Gastroesophageal sphincter (tissue), 3 donors: ENCODE results near the gene SYTL3.

ENCODE experiments used
- POLR2A ChIP-seq, 2 donors: fragments of 450-650 bp; IDR thresholded peaks; one replicate each; pipeline ENCODE4 v1.6.1; 2017; ENCODE audit warnings: antibody characterized with exemption in 2 of 2, mild to moderate bottlenecking in 2 of 2, moderate library complexity in 1 of 2
- TF ChIP-seq, protein P1 (sequence below), 4 experiments: fragments of 200-600 bp in 2 of 4; fragments of 450-650 bp in 2 of 4; sonication (generic) in 1 of 4; IDR thresholded peaks; one replicate each; pipeline ENCODE4 v1.5.1; 2017 to 2019; ENCODE audit warnings: antibody characterized with exemption in 4 of 4, mild to moderate bottlenecking in 2 of 4, moderate library complexity in 2 of 4

DNA sequence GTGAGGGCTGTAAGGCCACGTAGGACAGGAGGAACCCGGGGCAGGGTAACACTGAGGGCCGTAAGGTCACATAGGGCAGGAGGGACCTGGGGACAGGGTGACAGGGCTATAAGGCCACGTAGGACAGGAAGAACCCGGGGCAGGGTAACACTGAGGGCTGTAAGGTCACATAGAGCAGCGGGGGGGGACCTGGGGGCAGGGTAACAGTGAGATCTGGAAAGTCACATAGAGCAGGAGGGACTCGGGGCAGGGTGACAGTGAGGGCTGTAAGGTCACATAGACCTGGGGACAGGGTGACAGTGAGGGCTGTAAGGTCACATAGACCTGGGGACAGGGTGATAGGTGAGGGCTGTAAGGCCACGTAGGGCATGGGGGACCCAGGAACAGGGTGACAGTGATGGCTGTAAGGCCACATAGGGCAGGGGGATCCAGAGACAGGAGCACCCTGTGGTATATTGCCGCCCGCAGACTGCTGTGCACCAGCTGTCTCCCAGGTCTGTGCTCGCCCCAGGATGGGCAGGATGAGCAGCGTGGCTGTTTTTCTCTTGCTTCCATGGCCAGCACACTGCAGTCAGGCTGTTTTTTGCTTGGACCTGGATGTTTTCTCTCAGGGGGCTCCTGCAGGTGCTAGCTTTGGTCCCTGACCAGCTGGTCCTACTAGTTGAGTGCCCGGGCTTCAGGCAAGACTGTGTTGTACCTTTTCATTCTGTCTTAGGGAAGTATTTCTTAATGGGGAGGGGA lies 55.7 kb downstream of the SYTL3 start:
- no peak for TF ChIP-seq POLR2A (IDR thresholded peaks at IDR 0.05)
- TF ChIP-seq, protein P1, sequence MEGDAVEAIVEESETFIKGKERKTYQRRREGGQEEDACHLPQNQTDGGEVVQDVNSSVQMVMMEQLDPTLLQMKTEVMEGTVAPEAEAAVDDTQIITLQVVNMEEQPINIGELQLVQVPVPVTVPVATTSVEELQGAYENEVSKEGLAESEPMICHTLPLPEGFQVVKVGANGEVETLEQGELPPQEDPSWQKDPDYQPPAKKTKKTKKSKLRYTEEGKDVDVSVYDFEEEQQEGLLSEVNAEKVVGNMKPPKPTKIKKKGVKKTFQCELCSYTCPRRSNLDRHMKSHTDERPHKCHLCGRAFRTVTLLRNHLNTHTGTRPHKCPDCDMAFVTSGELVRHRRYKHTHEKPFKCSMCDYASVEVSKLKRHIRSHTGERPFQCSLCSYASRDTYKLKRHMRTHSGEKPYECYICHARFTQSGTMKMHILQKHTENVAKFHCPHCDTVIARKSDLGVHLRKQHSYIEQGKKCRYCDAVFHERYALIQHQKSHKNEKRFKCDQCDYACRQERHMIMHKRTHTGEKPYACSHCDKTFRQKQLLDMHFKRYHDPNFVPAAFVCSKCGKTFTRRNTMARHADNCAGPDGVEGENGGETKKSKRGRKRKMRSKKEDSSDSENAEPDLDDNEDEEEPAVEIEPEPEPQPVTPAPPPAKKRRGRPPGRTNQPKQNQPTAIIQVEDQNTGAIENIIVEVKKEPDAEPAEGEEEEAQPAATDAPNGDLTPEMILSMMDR (IDR thresholded peaks at IDR 0.05) = no peak
